Adrenal gland (tissue), 12 donors: ENCODE measurements around the gene DSG1. TPM values are rescaled to one million over a fixed set of nuclear protein-coding genes. Genes with fewer than 3 reads are reported as not detected.

Source experiments
- DNase-seq, 7 donors: peaks; one replicate each; pipeline ENCODE4 v3.0.0-alpha.2; 2019 to 2020
- H3K27ac ChIP-seq, 5 donors: fragments of 200-600 bp; sonication (generic) in 4 of 5; 1 replicate in 3 of 5; 2 replicates in 2 of 5; pipeline versions ENCODE4 v1.5.1 to v1.8.0; 2016 to 2020; ENCODE audit warnings: mild to moderate bottlenecking in 1 of 5
- H3K27me3 ChIP-seq: fragments of 200-600 bp; 2 replicates; pipeline ENCODE4 v1.8.0; 2021
- H3K36me3 ChIP-seq, 2 donors: fragments of 200-600 bp; replicated peaks in 1 of 2; 1 replicate in 1 of 2; 2 replicates in 1 of 2; pipeline versions ENCODE4 v1.5.1 to v1.8.0; 2018 to 2022
- H3K4me1 ChIP-seq, 2 donors: fragments of 200-600 bp; replicated peaks in 1 of 2; 1 replicate in 1 of 2; 2 replicates in 1 of 2; pipeline versions ENCODE4 v1.5.1 to v1.8.0; 2018 to 2021
- H3K4me3 ChIP-seq, 4 donors: fragments of 200-600 bp; sonication (generic) in 3 of 4; one replicate each; pipeline ENCODE4 v1.5.1; 2016 to 2018
- H3K9me3 ChIP-seq, 3 donors: fragments of 200-600 bp; sonication (generic) in 1 of 3; replicated peaks in 1 of 3; 1 replicate in 2 of 3; 2 replicates in 1 of 3; pipeline versions ENCODE4 v1.5.1 to v1.8.0; 2016 to 2021
- POLR2A ChIP-seq, 2 donors: fragments of 450-650 bp; IDR thresholded peaks; one replicate each; pipeline ENCODE4 v1.6.1; 2017; ENCODE audit warnings: antibody characterized with exemption in 2 of 2, mild to moderate bottlenecking in 2 of 2, moderate library complexity in 1 of 2
- WGBS, 4 donors: extraction: QIAGEN DNeasy Blood & Tissue Kit in 2 of 4; methylation state at CpG; one replicate each; pipeline versions ENCODE4 v1.1.5 to v1.1.7; 2013 to 2017; 5-methylcytosine and 5-hydroxymethylcytosine counted together
- intact Hi-C, 2 donors: fragments of 100-400 bp; cut with DNase I; formaldehyde crosslinking; loops; one replicate each; pipeline versions ENCODE4 v1.14.1 to v1.15.0; 2022 to 2023
- polyA plus RNA-seq, 3 donors: library from polyadenylated mRNA; stranded (reverse); fragments of 200-250 nt in 2 of 3; fragments of 350-450 nt in 1 of 3; fragmentation: Illumina TruSeq in 1 of 3; extraction: RNeasy Lipid Tissue Mini Kit (QIAGEN cat#74804) in 1 of 3; gene quantifications; one replicate each; pipeline ENCODE4 v1.2.3, GENCODE V29; 2013 to 2014
- total RNA-seq, 9 donors: library from RNA; depleted of rRNA in 4 of 9; stranded (reverse); fragments of >200 nt in 4 of 9; fragments of 120-200 nt in 1 of 9; fragmentation: NEBNext Ultra II Directional in 1 of 9; extraction: Animal tissue kit (Norgen Biotek cat#: 25700) in 1 of 9; gene quantifications; one replicate each; pipeline versions ENCODE4 v1.1.0 to v1.2.4, GENCODE V29; 2013 to 2023
- TF ChIP-seq, protein P1 (sequence below), 6 experiments: fragments of 450-650 bp in 4 of 6; fragments of 200-600 bp in 2 of 6; sonication (generic) in 1 of 6; IDR thresholded peaks; 1 replicate in 5 of 6; 2 replicates in 1 of 6; pipeline versions ENCODE4 v1.5.1 to v1.8.0; 2016 to 2021; ENCODE audit warnings: antibody characterized with exemption in 6 of 6, mild to moderate bottlenecking in 2 of 6, moderate library complexity in 1 of 6
- donor health status: healthy with polysubstance abuse.
- donor health status: Bipolar disorder and iron deficiency.
- donor health status: DM: yes; HTN: yes; CAD: no.
- donor health status: DM: no; HTN: no; CAD: no.
- donor health status: DM: no; HTN: no; CAD: no.
- donor health status: DM: yes; HTN: yes; CAD: no.

The DSG1 gene
- total and polyA plus RNA-seq, 12 donors: 0.03 TPM; not detected in 11

GRCh38 chr18:31380912-31381311, 63.0 kb downstream of the DSG1 start:
- intact Hi-C loops: no loop called here
- Histone ChIP-seq H3K4me3 (no peak overlapping the region), H3K4me1 (no peaks in the 10 kb centered on the region), H3K27me3 (no peaks in the 10 kb centered on the region), H3K36me3 (no peaks in the 10 kb centered on the region), H3K9me3 (no peaks in the 10 kb centered on the region), H3K27ac (no peak overlapping the region)
- no peak for DNase-seq
- TF ChIP-seq POLR2A (IDR thresholded peaks at IDR 0.05): no peak
- TF ChIP-seq, protein P1, sequence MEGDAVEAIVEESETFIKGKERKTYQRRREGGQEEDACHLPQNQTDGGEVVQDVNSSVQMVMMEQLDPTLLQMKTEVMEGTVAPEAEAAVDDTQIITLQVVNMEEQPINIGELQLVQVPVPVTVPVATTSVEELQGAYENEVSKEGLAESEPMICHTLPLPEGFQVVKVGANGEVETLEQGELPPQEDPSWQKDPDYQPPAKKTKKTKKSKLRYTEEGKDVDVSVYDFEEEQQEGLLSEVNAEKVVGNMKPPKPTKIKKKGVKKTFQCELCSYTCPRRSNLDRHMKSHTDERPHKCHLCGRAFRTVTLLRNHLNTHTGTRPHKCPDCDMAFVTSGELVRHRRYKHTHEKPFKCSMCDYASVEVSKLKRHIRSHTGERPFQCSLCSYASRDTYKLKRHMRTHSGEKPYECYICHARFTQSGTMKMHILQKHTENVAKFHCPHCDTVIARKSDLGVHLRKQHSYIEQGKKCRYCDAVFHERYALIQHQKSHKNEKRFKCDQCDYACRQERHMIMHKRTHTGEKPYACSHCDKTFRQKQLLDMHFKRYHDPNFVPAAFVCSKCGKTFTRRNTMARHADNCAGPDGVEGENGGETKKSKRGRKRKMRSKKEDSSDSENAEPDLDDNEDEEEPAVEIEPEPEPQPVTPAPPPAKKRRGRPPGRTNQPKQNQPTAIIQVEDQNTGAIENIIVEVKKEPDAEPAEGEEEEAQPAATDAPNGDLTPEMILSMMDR (IDR thresholded peaks at IDR 0.05): no peak
- 58 to 83% (median 66%) methylated on average over 2 of the region's 2 CpGs for WGBS, 4 donors

- 55 to 87% (median 73%) methylated on average over 2 of the region's 2 CpGs for WGBS, 4 donors
- TF ChIP-seq, protein P1 (IDR thresholded peaks at IDR 0.05): no peak
- TF ChIP-seq POLR2A (IDR thresholded peaks at IDR 0.05): no peak
- DNase-seq: no peak
Measured at GRCh38 chr18:31382107-31382506, 64.1 kb downstream of the DSG1 start.

DNA sequence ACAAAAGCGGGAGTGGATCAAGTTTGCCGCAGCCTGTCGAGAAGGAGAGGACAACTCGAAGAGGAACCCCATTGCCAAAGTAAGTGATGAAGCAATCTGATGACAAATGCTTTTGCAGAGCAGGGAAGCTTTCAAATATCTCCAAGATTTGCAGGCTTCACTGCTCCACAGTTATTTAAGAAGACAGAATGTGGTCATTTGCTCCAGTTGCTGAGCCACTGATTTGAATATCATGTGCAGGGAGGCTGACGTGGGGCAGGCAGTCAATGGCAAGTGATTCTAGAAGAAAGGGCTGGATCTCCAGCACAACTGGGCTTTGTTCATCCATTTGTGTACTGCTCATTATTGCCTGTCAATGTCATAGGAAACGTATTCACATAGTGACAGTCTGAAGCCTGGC, 68.8 kb downstream of the DSG1 start:
- no peak overlapping the region for H3K4me3 ChIP-seq
- no peak for DNase-seq
- no peaks in the 10 kb centered on the region for H3K27me3 ChIP-seq
- no peaks in the 10 kb centered on the region for H3K36me3 ChIP-seq
- H3K4me1 ChIP-seq: no peaks in the 10 kb centered on the region
- no peak overlapping the region for H3K27ac ChIP-seq
- no peaks in the 10 kb centered on the region for H3K9me3 ChIP-seq
- TF ChIP-seq, protein P1 (IDR thresholded peaks at IDR 0.05): no peak
- no peak for TF ChIP-seq POLR2A (IDR thresholded peaks at IDR 0.05)
- intact Hi-C loops: no loop called here
- WGBS, 4 donors: 73 to 82% (median 77%) methylated on average over 6 of the region's 6 CpGs

More at GRCh38 chr18:31382107-31382506, 64.1 kb downstream of the DSG1 start:
- Histone ChIP-seq H3K4me1 (no peaks in the 10 kb centered on the region), H3K27ac (no peak overlapping the region), H3K9me3 (no peaks in the 10 kb centered on the region), H3K36me3 (no peaks in the 10 kb centered on the region), H3K4me3 (no peak overlapping the region), H3K27me3 (no peaks in the 10 kb centered on the region)
- intact Hi-C loops: no loop called here

DNA sequence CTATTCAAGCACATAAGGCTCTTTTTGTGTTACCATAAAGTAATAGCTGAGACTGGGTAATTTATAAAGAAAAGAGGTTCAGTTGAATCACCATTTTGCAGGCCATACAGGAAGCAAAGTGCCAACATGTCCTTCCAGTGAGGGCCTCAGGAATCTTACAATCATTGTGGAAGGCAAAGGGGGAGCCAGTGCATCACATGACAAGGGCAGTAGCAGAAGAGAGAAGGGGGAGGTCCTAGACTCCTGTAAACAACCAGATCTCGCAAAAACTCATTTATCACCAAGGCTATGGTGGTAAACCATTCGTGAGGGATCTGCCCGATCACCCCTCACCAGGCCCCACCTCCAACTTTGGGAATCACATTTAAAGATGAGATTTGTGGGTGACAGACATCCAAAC, 75.3 kb downstream of the DSG1 start:
- no peaks in the 10 kb centered on the region for H3K4me1 ChIP-seq
- DNase-seq: no peak
- intact Hi-C loops: no loop called here
- no peak overlapping the region for H3K4me3 ChIP-seq
- no peaks in the 10 kb centered on the region for H3K36me3 ChIP-seq
- TF ChIP-seq POLR2A (IDR thresholded peaks at IDR 0.05): no peak
- TF ChIP-seq, protein P1 (IDR thresholded peaks at IDR 0.05): no peak
- WGBS, 4 donors: 62 to 78% (median 72%) methylated on average over 3 of the region's 3 CpGs
- no peaks in the 10 kb centered on the region for H3K27me3 ChIP-seq
- H3K27ac ChIP-seq: no peak overlapping the region
- no peaks in the 10 kb centered on the region for H3K9me3 ChIP-seq
